Body of pancreas (tissue), 4 donors: ENCODE data around the gene ONECUT1.

Experiments
- POLR2A ChIP-seq, 3 donors: fragments of 450-650 bp; IDR thresholded peaks; one replicate each; pipeline ENCODE4 v1.6.1; 2016; ENCODE audit warnings: antibody characterized with exemption in 3 of 3, mild to moderate bottlenecking in 2 of 3
- TF ChIP-seq, protein P1 (sequence below), 7 experiments: fragments of 450-650 bp in 4 of 7; fragments of 200-600 bp in 3 of 7; sonication (generic) in 3 of 7; IDR thresholded peaks; one replicate each; pipeline ENCODE4 v1.5.1; 2016 to 2019; ENCODE audit warnings: antibody characterized with exemption in 7 of 7

DNA sequence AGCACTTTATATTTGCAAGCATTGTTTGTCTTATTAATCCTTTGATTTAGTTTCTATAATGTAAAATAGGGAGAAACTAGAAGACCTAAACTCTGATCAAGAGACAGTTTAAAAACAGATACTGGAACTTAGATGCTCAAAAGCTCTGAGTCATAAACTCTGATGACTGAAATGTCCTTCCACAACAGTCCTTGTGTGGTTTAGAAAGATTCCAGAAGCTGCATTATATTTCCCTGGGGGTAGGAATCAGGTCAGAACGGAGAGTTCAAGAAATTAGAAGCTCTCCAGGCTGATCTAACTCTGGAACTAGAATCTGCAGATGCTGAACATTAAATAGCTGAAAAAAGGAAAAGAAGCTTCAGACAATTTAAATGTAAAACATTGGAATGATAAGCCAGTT, 18.3 kb upstream of the ONECUT1 start:
- TF ChIP-seq POLR2A (IDR thresholded peaks at IDR 0.05), result no peak
- TF ChIP-seq, protein P1, sequence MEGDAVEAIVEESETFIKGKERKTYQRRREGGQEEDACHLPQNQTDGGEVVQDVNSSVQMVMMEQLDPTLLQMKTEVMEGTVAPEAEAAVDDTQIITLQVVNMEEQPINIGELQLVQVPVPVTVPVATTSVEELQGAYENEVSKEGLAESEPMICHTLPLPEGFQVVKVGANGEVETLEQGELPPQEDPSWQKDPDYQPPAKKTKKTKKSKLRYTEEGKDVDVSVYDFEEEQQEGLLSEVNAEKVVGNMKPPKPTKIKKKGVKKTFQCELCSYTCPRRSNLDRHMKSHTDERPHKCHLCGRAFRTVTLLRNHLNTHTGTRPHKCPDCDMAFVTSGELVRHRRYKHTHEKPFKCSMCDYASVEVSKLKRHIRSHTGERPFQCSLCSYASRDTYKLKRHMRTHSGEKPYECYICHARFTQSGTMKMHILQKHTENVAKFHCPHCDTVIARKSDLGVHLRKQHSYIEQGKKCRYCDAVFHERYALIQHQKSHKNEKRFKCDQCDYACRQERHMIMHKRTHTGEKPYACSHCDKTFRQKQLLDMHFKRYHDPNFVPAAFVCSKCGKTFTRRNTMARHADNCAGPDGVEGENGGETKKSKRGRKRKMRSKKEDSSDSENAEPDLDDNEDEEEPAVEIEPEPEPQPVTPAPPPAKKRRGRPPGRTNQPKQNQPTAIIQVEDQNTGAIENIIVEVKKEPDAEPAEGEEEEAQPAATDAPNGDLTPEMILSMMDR (IDR thresholded peaks at IDR 0.05), result no peak
